ENCODE results near the gene LRG1.

GRCh38 chr19:4579389-4579788, 39.6 kb upstream of the LRG1 start:
- no peak for TF ChIP-seq CTCF (conservative IDR thresholded peaks at IDR 0.05 in 1 of 2, IDR thresholded peaks at IDR 0.05 in 1 of 2; ENCODE audit: extremely low read depth in 1 of 2, insufficient read depth in 1 of 2, low read depth in 1 of 2, low read length in 2 of 2)
- TF ChIP-seq EZH2 (IDR thresholded peaks at IDR 0.05; ENCODE audit: borderline replicate concordance, low read length), result no peak

Measured in mammary epithelial cell (primary cell).